Hematopoietic multipotent progenitor cell treated with erythropoietin and hydrocortisone succinate and interleukin-3 and kit ligand, for 6 days (in vitro differentiated cells): Measurements from ENCODE around the gene ZC3H11A.
"Not testable (repeated sequence)": the region's sequence is repeated elsewhere in the genome, so short reads cannot be mapped to it uniquely, and the experiment has no call there.

Experiments used
- DNase-seq: peaks from one replicate; pipeline ENCODE4 v3.0.0-alpha.2; 2015

The ZC3H11A gene

GRCh38 chr1:203795441-203796235, at the start of gene ZC3H11A, which contains the start of gene ZBED6:
Gene ZC3H11A (plus strand): TSS chr1:203795623. CDS start chr1:203817071, 21,448 bp downstream.
Gene ZBED6 (plus strand): TSS chr1:203795623. CDS start chr1:203797523, 1,900 bp downstream.
- peak; percentile 99 for DNase-seq

- DNase-seq: no peak
Observed at GRCh38 chr1:203746281-203746680, 49.1 kb upstream of the ZC3H11A start.

- DNase-seq: no peak
Observed at GRCh38 chr1:203751051-203751450, 44.4 kb upstream of the ZC3H11A start.

- not testable (repeated sequence) for DNase-seq
Observed at GRCh38 chr1:203751618-203752361, 43.6 kb upstream of the ZC3H11A start.

GRCh38 chr1:203754455-203754864, 41.0 kb upstream of the ZC3H11A start:
- DNase-seq: no peak

- no peak for DNase-seq
Observed at GRCh38 chr1:203756036-203756435, 39.4 kb upstream of the ZC3H11A start.

GRCh38 chr1:203758749-203759148, 36.7 kb upstream of the ZC3H11A start:
- not testable (repeated sequence) for DNase-seq

- DNase-seq: no peak
Observed at GRCh38 chr1:203760506-203760905, 34.9 kb upstream of the ZC3H11A start.

GRCh38 chr1:203761958-203762357, 33.5 kb upstream of the ZC3H11A start:
- DNase-seq: not testable (repeated sequence)

- DNase-seq: peak; percentile 27
Observed at GRCh38 chr1:203763505-203763904, 31.9 kb upstream of the ZC3H11A start.

- DNase-seq: no peak
Observed at GRCh38 chr1:203764105-203765028, 31.1 kb upstream of the ZC3H11A start.

- DNase-seq: peak; percentile 54
Observed at GRCh38 chr1:203765029-203765837, 30.2 kb upstream of the ZC3H11A start, which contains the start of gene LAX1. Gene LAX1 (plus strand): TSS chr1:203765183. CDS start chr1:203765566, 383 bp downstream.

- no peak for DNase-seq
Observed at GRCh38 chr1:203768256-203768655, 27.2 kb upstream of the ZC3H11A start.

- peak; percentile 84 for DNase-seq
Observed at GRCh38 chr1:203769505-203770343, 25.7 kb upstream of the ZC3H11A start.

- DNase-seq: no peak
Observed at GRCh38 chr1:203771901-203772301, 23.5 kb upstream of the ZC3H11A start.

GRCh38 chr1:203772836-203773235, 22.6 kb upstream of the ZC3H11A start:
- DNase-seq: no peak

- peak; percentile 36 for DNase-seq
Observed at GRCh38 chr1:203776636-203777035, 18.8 kb upstream of the ZC3H11A start.

GRCh38 chr1:203777596-203777995, 17.8 kb upstream of the ZC3H11A start:
- no peak for DNase-seq

- peak; percentile 59 for DNase-seq
Observed at GRCh38 chr1:203778146-203778545, 17.3 kb upstream of the ZC3H11A start.

GRCh38 chr1:203778789-203779188, 16.6 kb upstream of the ZC3H11A start:
- no peak for DNase-seq

GRCh38 chr1:203781962-203782361, 13.5 kb upstream of the ZC3H11A start:
- DNase-seq: no peak
